ENCODE results near the gene GJD4.

GRCh38 chr10:35572583-35572982, 32.6 kb upstream of the GJD4 start:
- TF ChIP-seq CTCF (conservative IDR thresholded peaks at IDR 0.05; ENCODE audit: low read length) (no peak), EZH2phosphoT487 (IDR thresholded peaks at IDR 0.05; ENCODE audit: borderline replicate concordance, low read depth, low read length) (no peak)
